PC-9 (cell line): Measurements from ENCODE around the gene GPR37L1.

Experiments
- CTCF ChIP-seq: fragments of 200-600 bp; sonication (generic); conservative IDR thresholded peaks from 2 replicates; pipeline ENCODE4 v1.6.1; 2017; ENCODE audit warnings: mixed run types, antibody characterized with exemption, mild to moderate bottlenecking, moderate library complexity
- EZH2 ChIP-seq: fragments of 200-600 bp; sonication (generic); IDR thresholded peaks from 2 replicates; pipeline ENCODE4 v1.8.0; 2017; ENCODE audit warnings: antibody characterized with exemption, low read depth

GRCh38 chr1:202117898-202118371 lies 4.8 kb upstream of the GPR37L1 start:
- no peak for TF ChIP-seq EZH2
- TF ChIP-seq CTCF, result no peak
